ENCODE data around the gene GINS2.

The GINS2 gene

DNA sequence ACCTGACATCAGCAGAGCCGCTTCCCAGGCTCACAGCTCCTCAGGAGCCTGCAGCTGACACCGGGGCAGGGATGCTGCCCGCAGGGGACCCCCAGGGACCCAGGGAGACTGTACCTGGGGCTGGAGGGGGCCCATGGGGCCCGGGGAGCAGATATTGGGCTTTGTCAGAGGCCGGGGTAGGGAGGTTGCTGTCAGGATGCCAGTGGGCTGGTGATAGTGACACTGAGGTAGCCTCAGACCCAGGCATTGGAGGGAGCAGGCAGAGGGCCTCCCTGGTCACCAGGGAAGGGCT lies 60.5 kb downstream of the GINS2 start:
- DNase-seq (ENCODE audit: low read depth in 1 of 2, low spot score in 1 of 2), result no peak

DNA sequence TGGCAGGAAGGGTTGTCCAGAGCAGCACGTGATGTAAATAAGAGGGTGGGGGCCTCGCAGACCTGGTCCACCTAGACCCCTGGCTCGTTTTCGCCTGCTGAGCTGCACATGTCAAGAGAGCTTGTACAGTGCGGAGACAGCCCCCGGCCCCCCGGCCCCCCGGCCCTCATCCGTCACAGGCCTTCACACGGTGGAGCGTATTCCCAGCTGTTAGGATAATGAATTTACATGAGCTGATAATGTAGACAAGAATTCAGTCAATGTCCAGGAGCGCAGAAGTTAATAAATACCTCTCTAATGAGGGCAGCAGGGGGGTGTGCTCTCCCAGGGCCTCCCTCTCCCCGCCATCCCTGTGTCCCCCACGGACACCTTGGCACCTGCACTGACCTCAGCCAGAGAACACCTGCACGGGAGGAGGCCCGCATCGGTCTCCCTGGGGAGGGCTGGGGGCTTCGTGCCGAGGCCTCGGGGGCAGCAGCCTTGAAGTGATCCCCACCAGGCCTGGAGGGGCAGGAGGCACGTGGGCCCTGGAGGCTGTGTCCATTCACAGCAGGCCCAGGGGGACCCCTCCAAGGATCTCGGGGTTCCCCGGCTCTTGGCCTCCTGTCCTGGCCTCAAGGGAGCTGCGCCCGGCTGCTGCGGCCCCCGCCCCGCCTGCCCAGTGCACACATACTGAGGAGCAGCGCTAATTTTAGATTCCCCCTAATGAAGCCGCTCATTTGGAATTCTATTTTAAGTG lies 61.1 kb downstream of the GINS2 start:
- no peak for DNase-seq (ENCODE audit: low read depth in 1 of 2, low spot score in 1 of 2)

DNA sequence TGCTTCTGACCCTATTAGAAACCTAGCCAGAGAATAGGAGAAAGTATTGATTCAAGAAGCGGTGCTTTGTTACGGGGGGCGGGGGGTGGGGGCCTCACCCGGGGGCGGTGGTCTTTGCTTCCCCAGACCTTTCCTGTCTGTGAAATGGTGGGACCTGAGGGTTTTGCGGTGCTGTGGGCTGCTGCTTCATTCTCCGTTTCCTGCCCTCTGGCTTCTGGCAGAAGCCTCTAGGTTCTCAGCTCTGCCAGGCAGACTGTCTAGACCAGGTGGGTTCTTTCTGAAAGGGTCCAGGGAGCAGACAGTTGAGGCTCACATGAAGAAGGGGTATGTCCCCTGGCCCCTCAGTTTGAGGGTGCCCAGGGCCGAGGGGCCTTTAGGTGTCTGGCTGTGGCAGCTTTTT lies 61.7 kb downstream of the GINS2 start:
- no peak for DNase-seq (ENCODE audit: low read depth in 1 of 2, low spot score in 1 of 2)
